HG03103 (cell line): ENCODE data around the gene XPOT.
A peak's percentile ranks its signal among the peaks of the same experiment; 100 is the strongest.
"Not testable (repeated sequence)": the region's sequence is repeated elsewhere in the genome, so short reads cannot be mapped to it uniquely, and the experiment has no call there.

Experiments used
- ATAC-seq: cut with Tn5 transposase; IDR thresholded peaks from one replicate; pipeline ENCODE4 v1.9.1; 2021; ENCODE audit warnings: low read depth; ENCODE audit not compliant: unreplicated experiment

Gene XPOT, protein sequence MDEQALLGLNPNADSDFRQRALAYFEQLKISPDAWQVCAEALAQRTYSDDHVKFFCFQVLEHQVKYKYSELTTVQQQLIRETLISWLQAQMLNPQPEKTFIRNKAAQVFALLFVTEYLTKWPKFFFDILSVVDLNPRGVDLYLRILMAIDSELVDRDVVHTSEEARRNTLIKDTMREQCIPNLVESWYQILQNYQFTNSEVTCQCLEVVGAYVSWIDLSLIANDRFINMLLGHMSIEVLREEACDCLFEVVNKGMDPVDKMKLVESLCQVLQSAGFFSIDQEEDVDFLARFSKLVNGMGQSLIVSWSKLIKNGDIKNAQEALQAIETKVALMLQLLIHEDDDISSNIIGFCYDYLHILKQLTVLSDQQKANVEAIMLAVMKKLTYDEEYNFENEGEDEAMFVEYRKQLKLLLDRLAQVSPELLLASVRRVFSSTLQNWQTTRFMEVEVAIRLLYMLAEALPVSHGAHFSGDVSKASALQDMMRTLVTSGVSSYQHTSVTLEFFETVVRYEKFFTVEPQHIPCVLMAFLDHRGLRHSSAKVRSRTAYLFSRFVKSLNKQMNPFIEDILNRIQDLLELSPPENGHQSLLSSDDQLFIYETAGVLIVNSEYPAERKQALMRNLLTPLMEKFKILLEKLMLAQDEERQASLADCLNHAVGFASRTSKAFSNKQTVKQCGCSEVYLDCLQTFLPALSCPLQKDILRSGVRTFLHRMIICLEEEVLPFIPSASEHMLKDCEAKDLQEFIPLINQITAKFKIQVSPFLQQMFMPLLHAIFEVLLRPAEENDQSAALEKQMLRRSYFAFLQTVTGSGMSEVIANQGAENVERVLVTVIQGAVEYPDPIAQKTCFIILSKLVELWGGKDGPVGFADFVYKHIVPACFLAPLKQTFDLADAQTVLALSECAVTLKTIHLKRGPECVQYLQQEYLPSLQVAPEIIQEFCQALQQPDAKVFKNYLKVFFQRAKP

DNA sequence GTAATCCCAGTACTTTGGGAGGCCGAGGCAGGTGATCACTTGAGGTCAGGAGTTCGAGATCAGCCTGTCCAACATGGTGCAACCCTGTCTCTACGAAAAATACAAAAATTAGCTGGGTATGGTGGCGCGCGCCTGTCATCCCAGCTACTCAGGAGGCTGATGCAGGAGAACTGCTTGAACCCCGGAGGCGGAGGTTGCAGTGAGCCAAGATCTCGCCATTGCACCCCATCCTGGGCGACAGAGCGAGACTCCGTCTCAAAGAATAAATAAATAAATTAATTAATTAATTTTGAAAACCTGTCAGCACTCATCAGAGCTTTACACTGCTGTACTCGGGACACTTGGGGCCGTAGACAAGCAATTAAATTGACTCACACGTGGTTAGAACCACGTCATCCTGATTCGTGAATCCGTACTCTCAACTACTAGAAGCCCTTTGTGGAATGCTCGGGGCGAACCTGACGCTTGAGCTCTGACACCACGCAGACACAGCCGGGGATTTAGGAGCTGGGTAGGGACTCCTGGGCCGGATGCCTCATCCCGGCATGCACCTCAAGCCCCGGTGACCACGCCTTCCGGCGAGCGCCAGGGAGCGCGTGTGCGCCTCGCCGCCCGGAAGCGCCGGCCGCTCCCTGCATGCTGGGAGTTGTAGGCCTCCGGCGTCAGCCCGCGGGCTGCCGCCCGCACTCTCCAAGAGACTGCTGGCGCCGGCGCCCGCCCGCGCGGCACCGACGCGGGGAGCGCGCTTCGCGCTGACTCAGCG is at the start of gene XPOT:
Gene XPOT (plus strand): TSS at position 686 of the 763 bp plus-strand sequence. CDS start 5,644 bp downstream, outside the sequence.
- ATAC-seq: peak; percentile 95

DNA sequence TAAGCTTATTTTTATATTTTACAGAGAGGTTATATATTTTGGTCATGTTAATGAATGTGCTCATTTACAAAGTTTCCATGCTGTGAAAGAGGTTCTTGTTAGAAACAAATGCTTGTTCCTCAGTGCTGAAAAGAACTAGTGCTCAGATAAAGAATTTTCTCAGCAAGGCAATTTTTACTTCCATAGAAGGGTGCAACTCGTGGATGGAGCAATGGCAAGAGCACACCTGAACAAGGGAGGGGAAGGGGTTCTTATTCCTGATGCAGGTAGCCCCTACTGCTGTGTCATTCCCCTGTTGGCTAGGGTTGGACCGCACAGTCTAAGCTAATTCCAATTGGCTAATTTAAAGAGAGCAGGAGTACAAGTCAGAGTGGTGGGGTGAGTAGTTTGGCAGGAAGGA is 48.0 kb upstream of the XPOT start:
- not testable (repeated sequence) for ATAC-seq

DNA sequence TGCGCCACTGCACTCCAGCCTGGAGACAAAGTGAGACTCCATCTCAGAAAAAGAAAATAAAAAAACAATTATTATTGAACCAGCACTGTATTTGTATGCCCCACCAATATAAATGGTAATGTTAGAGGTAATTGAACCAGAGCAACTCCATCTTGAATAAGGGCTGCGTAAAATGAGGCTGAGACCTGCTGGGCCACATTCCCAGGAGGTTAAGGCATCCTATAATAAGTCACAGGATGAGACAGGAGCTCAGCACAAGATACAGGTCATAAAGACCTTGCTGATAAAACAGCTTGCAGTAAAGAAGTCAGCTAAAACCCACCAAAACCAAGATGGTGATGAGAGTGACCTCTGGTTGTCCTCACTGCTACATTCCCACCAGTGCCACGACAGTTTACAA is 43.0 kb upstream of the XPOT start:
- not testable (repeated sequence) for ATAC-seq

DNA sequence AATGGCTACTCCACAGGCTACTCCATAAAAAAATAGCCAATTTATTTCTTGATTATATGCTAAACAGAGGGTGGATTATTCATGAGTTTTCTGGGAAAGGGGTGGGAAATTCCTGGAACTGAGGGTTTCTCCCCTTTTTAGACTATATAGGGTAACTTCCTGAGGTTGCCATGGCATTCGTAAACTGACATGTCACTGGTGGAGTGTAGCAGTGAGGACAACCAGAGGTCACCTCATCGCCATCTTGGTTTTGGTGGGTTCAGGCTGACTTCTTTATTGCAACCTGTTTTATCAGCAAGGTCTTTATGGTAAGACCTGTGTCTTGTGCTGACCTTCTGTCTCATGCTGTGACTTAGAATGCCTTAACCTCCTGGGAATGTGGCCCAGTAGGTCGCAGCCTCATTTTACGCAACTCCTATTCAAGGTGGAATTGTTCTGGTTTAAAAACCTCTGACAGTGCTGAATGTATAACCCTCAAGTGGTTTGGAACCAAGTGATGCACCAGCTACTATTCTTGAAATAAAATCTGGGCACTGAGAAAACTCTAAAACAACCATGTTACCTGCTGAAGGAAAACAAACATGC is 41.4 kb upstream of the XPOT start:
- ATAC-seq: no peak

DNA sequence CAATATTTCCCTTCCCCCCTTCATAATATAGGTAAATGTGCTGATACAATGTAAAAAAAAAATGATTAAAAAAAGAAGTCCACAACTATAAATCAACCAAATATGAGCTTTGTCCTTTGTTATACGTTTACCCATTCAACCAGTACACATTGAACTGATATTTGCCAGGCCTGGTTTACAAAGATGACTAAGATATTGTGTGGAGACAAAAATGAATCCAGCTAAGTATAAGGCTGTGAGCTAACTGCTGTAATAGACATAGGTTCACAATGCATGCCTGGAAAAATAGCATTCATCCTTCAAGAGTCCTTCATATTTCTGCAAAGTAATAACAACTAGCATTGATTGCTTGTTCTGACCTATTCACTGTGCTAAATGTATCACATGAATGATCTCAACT is 20.5 kb upstream of the XPOT start:
- ATAC-seq: no peak

DNA sequence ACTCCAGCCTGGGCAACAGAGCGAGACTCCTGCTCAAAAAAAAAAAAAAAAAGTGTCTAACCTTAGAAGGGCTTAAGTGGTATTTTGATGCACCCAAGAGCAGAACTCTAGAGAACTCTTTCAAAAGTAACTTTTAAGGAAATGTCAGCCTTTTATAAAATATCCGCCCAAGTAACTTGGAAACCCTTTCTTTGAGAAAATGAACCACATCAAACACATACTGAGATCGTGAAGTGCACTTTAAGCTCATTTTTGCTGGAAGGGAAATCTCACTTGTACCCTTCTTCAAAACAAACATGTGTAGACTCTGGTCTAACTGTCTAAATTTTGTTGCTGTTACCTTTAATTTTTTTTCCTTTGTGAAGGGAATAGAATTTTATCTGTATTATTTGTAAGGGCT is 19.2 kb upstream of the XPOT start:
- no peak for ATAC-seq

DNA sequence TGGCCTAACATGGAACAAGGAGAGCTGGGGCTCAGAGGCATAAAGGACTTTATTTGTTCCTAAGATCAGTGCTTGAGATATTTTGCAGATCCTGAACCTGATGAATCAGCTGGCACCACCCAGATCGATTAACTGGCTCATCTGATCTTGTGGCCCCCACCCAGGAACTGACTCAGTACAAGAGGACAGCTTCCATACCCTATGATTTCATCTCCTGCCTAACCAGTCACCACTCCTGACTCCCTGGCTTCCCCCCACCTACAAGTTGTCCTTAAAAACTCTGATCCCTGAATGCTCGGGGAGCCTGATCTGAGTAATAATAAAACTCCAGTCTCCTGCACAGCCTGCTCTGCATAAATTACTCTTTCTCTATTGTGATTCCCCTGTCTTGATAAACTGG is 18.7 kb upstream of the XPOT start:
- no peak for ATAC-seq

DNA sequence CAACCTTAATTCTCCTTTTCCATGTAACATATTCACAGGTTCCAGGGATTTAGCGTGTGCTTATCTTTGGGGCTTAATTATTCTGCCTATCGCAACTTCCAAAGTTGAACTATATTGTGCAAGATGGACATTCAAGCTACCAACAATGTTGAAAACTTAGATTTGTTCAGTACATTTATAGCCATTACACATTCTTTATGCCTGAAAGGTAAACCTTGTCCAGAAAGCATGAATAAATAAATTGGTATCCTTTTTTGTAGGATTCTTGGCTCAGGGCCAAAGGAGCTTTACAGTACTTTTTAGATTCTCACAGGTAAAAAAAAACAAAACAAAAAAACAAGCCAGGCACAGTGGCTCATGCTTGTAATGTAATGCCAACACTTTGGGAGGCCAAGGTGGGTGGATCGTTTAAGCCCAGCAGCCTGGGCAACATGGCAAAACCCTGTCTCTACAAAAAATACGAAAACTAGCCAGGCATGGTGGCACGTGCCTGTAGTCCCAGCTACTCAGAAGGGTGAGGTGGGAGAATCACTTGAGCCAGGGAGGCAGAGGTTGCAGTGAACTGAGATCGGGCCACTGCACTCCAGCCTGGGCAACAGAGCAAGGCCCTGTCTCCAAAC is 16.9 kb upstream of the XPOT start:
- ATAC-seq: no peak

DNA sequence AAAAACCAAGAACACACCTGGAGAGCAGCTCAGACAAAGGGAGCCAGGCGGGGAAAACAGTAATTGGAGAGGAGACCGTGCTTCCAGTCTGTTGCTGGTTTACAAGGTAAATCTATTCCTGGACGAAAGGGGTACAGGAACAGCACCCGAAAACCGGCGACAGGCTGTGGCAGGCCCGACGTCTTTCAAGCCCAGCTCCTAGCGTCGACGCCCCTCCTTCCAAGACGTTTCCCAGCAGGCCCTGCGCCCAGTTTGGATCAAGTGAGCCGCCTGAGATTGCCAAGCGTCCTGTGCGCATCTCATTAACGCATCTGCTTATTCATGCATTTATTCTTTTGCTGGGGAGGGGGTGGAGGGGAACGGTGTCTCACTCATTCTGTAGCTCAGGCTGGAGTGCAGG is 15.0 kb upstream of the XPOT start:
- ATAC-seq: no peak

DNA sequence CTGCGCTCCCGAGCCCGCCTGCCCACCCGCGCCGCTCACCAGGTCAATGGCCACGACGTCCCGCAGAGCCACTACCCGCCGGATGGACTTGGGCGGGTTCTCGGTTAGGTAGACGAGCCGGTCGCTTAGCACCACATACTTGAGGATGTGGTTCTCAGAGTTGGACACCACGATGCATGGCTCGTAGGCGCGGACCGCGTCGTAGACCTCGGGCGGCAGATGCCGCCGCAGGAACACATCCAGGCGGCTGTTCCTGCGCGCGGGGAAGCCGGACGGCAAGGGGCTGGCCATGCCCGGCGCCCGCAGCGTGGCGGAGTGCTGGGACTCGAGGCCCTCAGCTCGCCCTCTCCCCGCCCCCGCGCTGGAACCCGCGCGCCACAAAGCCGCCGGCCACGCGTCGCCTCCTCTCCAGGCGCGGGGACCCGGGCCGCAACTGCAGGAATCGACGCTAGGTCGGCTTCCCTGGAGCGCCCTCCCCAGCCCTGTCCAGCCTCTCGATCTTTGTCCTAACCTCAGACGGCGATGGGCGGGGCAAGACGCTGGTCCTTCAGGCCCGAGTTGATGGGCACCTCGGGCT is 13.8 kb upstream of the XPOT start, which contains the start of gene C12orf56:
Gene C12orf56 (minus strand): TSS at position 484 of the 577 bp plus-strand sequence. CDS start 193 bp downstream, at position 291.
- no peak for ATAC-seq

DNA sequence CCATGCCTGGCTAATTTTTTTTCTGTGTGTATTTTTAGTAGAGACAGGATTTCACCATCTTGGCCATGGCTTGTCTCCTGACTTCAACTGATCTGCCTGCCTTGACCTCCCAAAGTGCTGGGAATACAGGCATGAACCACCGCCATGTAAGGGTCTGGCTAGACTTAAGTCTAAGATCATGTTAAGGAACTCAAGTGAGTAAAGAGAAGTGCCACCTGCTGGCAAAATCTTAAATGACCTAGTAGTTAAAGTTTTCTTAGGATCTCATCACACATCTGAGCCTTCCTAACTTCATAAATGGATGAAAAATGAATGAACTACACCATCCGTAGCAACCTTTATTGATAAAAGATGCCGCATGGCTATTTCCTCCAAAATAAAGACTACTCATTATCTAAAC is 12.0 kb upstream of the XPOT start:
- ATAC-seq: peak; percentile 62

DNA sequence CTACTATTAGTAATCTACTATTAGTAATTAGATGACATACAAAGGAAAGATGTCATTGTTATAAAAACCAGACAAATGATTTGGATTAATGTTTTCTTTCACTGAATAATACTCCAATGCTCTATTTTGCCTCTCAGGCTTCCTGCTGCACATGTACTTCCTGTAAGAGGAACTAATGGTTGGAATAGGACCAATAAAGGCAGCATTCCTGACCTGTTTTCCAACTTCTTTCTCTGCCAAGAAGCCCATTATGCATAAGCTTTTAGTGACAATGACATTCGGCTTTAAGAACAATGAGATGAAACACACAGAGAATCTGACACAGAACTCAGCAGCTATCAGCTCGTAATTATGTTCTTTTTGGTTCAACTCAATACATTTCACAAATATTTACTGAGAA is 8.5 kb upstream of the XPOT start:
- no peak for ATAC-seq

DNA sequence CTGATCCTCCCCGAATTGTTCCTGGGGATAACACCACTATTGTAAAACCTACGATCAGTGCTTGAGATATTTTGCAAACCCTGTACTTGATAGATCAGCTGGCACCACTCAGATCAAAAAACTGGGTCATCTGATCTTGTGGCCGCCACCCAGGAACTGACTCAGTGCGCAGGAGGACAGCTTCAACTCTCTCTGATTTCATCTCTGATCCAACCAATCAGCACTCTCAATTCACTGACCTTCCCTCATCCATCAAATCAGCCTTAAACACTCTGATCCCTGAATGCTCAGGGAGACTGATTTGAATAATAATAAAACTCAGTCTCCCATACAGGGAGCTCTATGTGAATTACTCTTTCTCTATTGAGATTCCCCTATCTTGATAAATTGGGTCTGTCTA is 4.2 kb upstream of the XPOT start:
- no peak for ATAC-seq

DNA sequence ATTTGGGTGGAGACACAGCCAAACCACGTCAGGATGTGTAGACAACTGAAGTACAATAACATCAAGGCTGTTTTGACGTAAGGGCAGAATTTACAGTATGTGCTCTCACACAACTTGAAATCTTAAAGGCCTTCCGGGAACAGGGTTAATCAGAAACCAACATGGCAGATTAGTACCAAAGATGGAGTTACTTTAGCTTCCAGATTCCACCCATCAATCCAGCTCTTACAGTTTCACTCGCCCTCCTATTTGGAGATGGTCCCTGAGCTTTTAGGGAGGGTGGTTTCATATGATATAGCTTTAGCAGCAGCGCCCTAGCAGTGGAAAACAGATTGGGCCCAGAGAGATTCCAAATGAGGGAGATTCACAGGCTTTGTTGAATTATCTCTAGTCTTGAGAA is 2.0 kb upstream of the XPOT start:
- no peak for ATAC-seq

DNA sequence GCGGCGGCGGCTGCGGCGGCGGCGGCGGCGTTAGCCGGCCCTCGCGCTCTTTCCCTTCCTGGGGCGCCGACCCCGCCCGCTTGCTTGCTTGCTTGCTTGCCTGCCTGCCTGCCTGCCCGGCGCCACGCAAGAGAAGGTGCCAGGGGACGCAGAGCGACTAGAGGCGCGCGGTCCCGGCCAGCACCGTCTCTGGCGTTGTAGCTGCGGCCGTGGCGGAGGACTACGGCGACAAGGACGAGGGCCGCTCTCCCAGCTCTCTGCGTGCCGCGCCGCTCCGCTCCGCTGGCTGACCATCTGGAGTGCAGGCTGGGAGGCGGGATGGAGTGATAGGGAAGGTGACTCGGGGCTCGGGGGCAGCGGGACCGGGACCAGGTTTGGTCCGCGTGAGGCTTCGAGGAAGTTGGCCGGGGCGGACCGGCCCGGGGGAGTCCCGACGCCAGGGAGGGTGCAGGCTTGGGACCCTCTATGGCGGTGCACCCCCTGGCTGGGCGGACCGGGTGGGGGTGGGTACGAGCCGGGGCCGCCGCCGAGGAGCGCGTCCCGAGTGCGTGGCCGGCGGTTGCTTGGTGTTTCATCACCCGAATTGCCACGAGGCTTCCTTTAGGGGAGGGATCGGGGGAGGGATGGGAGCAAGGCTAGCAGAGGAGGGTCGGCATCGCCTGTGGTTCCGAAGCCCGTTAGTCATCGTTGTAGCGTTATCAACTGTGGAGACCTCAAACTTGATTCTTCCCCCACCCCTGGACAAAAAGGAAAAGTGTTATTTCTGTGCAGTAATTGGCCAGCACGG is 471 bp downstream of the XPOT start:
- peak; percentile 17 for ATAC-seq

DNA sequence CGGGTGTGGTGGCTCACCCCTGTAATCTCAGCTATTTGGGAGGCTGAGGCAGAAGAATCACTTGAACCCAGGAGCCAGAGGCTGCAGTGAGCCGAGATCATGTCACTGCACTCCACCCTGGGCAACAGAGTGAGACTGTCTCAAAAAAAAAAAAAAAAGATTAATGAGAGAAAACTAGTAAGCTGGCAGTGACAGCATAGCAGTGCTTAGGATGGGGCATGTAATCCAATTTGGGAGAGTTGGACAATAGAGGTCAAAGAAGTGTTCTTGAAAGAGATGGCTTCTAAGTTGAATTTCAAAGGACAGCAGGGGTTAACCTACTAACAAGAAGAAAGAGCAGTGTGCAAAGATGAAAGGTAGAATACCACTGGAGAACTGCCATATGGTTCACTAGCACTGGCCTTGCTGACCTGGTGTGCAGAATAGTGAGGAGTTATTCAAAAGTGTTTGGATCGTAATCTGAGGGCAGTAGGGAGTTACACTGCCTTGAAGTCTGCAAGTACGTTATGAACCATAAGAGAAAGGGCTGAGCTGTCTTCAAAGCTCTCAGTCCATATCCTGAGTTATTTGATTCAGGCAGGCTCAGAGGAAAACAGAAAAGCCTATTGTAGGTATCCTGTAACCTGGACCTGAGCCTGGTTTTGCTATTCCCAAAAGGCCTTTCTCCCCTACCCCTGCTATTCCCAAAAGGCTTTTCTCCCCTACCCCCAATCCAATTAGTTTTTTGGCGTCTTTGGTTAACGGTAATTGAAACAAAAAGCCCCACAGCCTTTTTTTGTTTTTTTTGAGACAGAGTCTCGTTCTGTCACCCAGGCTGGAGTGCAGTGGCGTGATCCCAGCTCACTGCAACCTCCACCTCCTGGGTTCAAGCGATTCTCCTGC is 3.4 kb downstream of the XPOT start:
- ATAC-seq: no peak

DNA sequence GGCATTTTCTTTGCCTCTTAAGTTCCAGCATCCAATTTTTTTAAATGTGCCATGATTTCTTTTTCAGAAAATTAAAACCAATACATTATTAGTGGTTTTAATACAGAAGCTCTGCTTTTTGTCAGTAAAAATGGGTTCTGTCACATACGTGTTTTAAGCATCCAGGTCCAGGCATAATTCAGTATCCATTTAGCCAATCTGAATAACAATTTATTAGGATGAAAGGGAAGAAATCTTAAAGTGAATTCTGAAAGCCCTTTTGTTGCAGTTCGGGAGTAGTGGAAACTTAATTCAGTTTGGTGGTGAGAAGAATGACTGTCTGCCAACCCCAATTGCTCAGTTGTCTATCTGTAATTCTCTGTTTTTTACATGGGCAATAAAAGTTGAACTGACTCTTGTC is 7.2 kb downstream of the XPOT start:
- ATAC-seq: no peak

DNA sequence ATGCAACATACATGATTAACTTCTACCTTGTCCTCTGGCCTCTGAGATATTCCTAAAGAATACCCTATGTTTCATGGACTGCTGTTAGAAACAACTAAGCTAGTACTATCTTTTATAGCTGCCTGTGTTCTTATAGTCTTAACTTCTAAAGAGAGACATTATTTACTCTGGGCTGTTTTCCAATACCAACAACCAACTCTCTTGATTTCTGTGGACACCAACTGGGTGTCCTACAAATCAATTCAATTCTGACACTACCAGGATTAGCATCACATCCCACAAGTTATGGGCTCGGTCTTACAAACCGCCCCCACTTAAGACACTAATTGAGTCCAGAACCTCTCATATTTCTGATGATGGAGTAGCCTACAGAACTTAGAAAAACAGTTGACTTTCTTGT is 8.3 kb downstream of the XPOT start:
- no peak for ATAC-seq
